Measurements from ENCODE around the gene PKIG. TPM values are rescaled to one million over a fixed set of nuclear protein-coding genes. Genes with fewer than 3 reads are reported as not detected.

PKIG gene
- polyA plus RNA-seq, 4 donors, result 16.3 to 47.8 (median 36.6) TPM

DNA sequence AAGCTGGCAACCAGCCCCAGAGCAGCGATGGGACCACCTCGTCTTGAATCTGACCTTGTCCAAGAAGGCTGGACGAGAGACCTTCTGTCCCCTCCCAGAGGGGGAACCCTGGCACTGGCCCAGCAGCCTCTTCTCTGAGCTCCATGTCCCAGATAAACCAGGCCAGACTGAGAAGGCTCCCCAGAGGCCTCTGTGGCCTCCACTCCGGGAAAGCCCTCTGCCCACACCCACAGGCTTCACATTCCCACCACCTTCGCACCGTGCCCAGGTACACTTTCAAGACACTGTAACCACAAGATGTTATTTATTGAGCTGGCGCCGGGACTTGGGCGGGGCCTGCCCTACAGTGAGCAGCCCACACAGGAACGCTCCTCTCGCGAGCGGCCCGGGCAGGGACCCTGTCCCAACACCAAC is 35.9 kb downstream of the PKIG start:
- peak overlapping the region in 2 of 3 donors; percentile 6 to 34 for H3K27ac ChIP-seq (ENCODE audit: low read depth in 1 of 3, low read length in 2 of 3)
- H3K36me3 ChIP-seq (ENCODE audit: control insufficient read depth in 3 of 3, insufficient read depth in 2 of 3, low read depth in 1 of 3, low read length in 3 of 3), result peaks cover 15 to 86% (median 21%) of the 10 kb centered on the region in 3 donors
- peak in 1 of 2 donors; percentile 62 for DNase-seq
- FAIRE-seq, result no peak
- H3K9me3 ChIP-seq (ENCODE audit: control insufficient read depth in 2 of 2, insufficient read depth in 1 of 2, low read depth in 1 of 2, low read length in 1 of 2), result peaks cover 0 to 10% of the 10 kb centered on the region in 2 donors
- H3K4me3 ChIP-seq (ENCODE audit: low read depth in 1 of 3, low read length in 3 of 3), result no peak overlapping the region
- H3K27me3 ChIP-seq (ENCODE audit: control insufficient read depth in 3 of 3, insufficient read depth in 3 of 3, low read length in 3 of 3), result no peaks in the 10 kb centered on the region
- peaks cover 0 to 6% (median 2%) of the 10 kb centered on the region in 3 donors for H3K4me1 ChIP-seq (ENCODE audit: control insufficient read depth in 3 of 3, insufficient read depth in 2 of 3, low read depth in 1 of 3, low read length in 2 of 3)
- WGBS, 3 donors, result 26 to 56% (median 42%) methylated on average over 14 of the region's 14 CpGs

DNA sequence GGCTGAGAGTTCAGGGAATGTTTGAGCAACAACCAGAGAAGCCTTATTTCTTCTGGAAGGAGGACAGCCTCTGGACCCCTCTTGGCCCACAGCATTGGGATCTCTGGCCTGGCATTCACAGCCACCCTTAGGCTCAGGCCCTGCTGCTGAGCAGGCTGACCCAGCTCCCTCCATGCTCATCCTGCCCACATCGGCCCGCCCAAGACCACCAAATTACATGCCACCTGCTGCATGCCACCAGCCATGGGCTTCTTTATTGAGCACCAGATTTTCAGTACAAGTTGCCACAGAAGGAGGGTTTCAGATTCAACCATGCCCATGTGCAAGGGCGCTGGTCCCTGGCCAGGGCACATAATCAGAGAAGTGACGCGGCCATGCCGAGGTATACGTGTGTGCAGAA is 36.9 kb downstream of the PKIG start:
- Histone ChIP-seq H3K36me3 (ENCODE audit: control insufficient read depth in 3 of 3, insufficient read depth in 2 of 3, low read depth in 1 of 3, low read length in 3 of 3) (peaks cover 15 to 85% (median 20%) of the 10 kb centered on the region in 3 donors), H3K4me1 (ENCODE audit: control insufficient read depth in 3 of 3, insufficient read depth in 2 of 3, low read depth in 1 of 3, low read length in 2 of 3) (peaks cover 0 to 6% (median 2%) of the 10 kb centered on the region in 3 donors), H3K4me3 (ENCODE audit: low read depth in 1 of 3, low read length in 3 of 3) (no peak overlapping the region), H3K27ac (ENCODE audit: low read depth in 1 of 3, low read length in 2 of 3) (no peak overlapping the region), H3K27me3 (ENCODE audit: control insufficient read depth in 3 of 3, insufficient read depth in 3 of 3, low read length in 3 of 3) (no peaks in the 10 kb centered on the region), H3K9me3 (ENCODE audit: control insufficient read depth in 2 of 2, insufficient read depth in 1 of 2, low read depth in 1 of 2, low read length in 1 of 2) (peaks cover 0 to 11% of the 10 kb centered on the region in 2 donors)
- WGBS, 3 donors, result 95 to 97% (median 97%) methylated on average over 7 of the region's 7 CpGs
- DNase-seq (no peak), FAIRE-seq (no peak)

DNA sequence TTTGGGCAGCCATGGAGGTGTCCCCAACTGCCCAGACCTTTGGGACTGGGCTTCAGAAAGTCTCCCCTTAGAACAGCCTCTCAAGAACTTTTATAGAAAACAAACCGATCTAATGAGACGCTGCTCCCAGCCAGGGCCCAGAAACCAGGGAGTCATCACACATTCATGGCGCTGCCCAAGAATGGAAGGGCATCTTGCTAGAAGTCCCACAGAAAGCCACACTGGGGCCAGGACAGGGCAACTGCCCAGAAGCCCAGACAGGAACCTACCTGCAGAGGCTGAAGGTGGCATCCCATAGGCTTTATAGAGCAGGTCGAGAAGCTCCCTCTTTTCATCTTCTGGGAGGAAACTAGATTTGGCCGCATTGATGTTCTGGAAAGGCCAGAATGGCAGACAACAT is 37.7 kb downstream of the PKIG start:
- Histone ChIP-seq H3K4me3 (ENCODE audit: low read depth in 1 of 3, low read length in 3 of 3) (no peak overlapping the region), H3K27ac (ENCODE audit: low read depth in 1 of 3, low read length in 2 of 3) (no peak overlapping the region), H3K36me3 (ENCODE audit: control insufficient read depth in 3 of 3, insufficient read depth in 2 of 3, low read depth in 1 of 3, low read length in 3 of 3) (peaks cover 15 to 80% (median 19%) of the 10 kb centered on the region in 3 donors), H3K9me3 (ENCODE audit: control insufficient read depth in 2 of 2, insufficient read depth in 1 of 2, low read depth in 1 of 2, low read length in 1 of 2) (peaks cover 0 to 11% of the 10 kb centered on the region in 2 donors), H3K4me1 (ENCODE audit: control insufficient read depth in 3 of 3, insufficient read depth in 2 of 3, low read depth in 1 of 3, low read length in 2 of 3) (peaks cover 0 to 6% (median 2%) of the 10 kb centered on the region in 3 donors), H3K27me3 (ENCODE audit: control insufficient read depth in 3 of 3, insufficient read depth in 3 of 3, low read length in 3 of 3) (no peaks in the 10 kb centered on the region)
- FAIRE-seq (no peak), DNase-seq (no peak)
- WGBS, 3 donors, result 97 to 98% (median 98%) methylated on average over 5 of the region's 5 CpGs

DNA sequence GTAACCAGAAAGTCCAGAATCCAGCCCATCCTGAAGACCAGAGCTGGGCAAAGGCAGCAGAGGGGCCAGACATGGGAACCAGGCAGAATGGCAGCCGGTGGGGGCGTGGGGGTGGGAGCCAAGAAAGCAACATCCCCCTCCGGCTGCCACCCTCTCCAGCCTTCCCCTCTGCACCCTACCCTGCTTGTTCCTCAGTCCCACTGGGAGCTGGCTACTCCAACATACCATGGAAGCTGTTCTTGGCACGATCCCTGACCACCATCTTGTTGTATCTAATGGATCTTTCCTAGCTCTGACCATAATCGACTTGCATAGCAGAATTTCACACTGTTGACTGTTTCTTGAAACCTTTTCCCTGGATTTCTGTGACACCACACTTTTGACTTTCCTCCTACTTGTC is 38.9 kb downstream of the PKIG start:
- H3K4me1 ChIP-seq (ENCODE audit: control insufficient read depth in 3 of 3, insufficient read depth in 2 of 3, low read depth in 1 of 3, low read length in 2 of 3), result peaks cover 0 to 6% (median 0%) of the 10 kb centered on the region in 3 donors
- H3K36me3 ChIP-seq (ENCODE audit: control insufficient read depth in 3 of 3, insufficient read depth in 2 of 3, low read depth in 1 of 3, low read length in 3 of 3), result peaks cover 14 to 73% (median 19%) of the 10 kb centered on the region in 3 donors
- peaks cover 0 to 11% of the 10 kb centered on the region in 2 donors for H3K9me3 ChIP-seq (ENCODE audit: control insufficient read depth in 2 of 2, insufficient read depth in 1 of 2, low read depth in 1 of 2, low read length in 1 of 2)
- DNase-seq (no peak), FAIRE-seq (no peak)
- no peaks in the 10 kb centered on the region for H3K27me3 ChIP-seq (ENCODE audit: control insufficient read depth in 3 of 3, insufficient read depth in 3 of 3, low read length in 3 of 3)
- H3K4me3 ChIP-seq (ENCODE audit: low read depth in 1 of 3, low read length in 3 of 3), result no peak overlapping the region
- 94 to 100% (median 95%) methylated on average over 2 to 5 of the region's 5 CpGs for WGBS, 3 donors
- no peak overlapping the region for H3K27ac ChIP-seq (ENCODE audit: low read depth in 1 of 3, low read length in 2 of 3)

DNA sequence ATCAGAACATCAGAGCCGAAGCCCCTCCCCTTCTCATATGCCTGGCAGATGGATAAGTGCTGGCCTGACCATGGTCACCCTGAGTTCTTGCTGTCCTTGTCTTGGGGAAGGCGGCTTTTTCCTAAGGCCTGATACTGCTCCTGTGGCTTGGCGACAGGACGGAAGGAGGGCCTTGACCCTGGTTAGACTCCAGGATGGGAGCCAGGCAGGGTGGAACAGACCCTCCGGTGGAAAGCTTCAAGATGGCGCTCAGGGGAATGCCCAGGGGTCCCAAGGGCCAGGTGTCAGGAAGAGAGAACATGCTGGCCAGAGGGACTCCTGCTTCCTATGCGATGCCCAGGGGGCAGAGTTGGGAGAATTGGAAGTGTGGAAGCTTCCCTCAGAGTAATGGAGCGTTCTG is 39.6 kb downstream of the PKIG start:
- no peak overlapping the region for H3K4me3 ChIP-seq (ENCODE audit: low read depth in 1 of 3, low read length in 3 of 3)
- no peak for FAIRE-seq
- peaks cover 13 to 73% (median 19%) of the 10 kb centered on the region in 3 donors for H3K36me3 ChIP-seq (ENCODE audit: control insufficient read depth in 3 of 3, insufficient read depth in 2 of 3, low read depth in 1 of 3, low read length in 3 of 3)
- H3K27ac ChIP-seq (ENCODE audit: low read depth in 1 of 3, low read length in 2 of 3), result no peak overlapping the region
- H3K9me3 ChIP-seq (ENCODE audit: control insufficient read depth in 2 of 2, insufficient read depth in 1 of 2, low read depth in 1 of 2, low read length in 1 of 2), result peaks cover 0 to 11% of the 10 kb centered on the region in 2 donors
- WGBS, 3 donors, result 97 to 100% (median 98%) methylated on average over 8 of the region's 8 CpGs
- H3K27me3 ChIP-seq (ENCODE audit: control insufficient read depth in 3 of 3, insufficient read depth in 3 of 3, low read length in 3 of 3), result no peaks in the 10 kb centered on the region
- DNase-seq, result no peak
- H3K4me1 ChIP-seq (ENCODE audit: control insufficient read depth in 3 of 3, insufficient read depth in 2 of 3, low read depth in 1 of 3, low read length in 2 of 3), result peaks cover 0 to 6% (median 0%) of the 10 kb centered on the region in 3 donors

DNA sequence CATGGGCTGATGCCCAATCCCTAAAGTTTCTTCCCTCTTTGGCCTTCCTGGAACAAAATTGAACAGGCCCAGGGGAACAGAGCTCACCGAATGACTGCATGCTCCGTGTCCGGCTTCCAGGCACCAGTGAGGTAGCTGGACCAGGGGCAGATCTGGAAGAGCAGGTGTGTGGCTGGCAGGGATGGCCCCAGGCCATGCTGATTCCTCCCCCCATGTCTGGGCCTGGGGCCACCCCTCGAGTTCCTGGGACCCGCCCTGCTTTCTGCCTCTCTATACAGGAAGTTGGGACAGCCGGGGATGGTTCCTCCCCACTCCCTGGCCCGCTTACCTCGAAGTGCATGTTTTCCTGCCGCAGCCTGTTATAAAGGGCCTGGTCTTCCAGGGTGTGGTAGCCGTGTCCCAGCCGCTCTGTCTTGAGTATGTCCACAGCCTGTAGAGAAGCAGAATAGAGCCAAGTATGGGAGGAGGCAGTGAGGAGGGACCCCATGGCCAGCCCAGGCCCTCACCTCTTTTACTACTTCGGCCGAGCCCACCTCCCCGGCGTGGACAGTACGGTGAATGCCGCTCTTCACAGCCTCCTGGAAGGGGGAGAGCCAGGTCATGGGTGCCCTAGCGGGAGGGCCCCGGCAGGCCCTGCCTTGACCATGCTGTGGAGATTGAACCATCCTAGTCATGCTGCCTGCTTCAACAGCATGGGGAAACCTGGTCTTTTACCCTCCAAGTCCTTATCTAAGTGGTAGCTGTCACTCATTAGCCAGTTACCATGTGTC is 40.3 kb downstream of the PKIG start:
- 93 to 96% (median 95%) methylated on average over 19 of the region's 19 CpGs for WGBS, 3 donors
- no peak for FAIRE-seq
- H3K27me3 ChIP-seq (ENCODE audit: control insufficient read depth in 3 of 3, insufficient read depth in 3 of 3, low read length in 3 of 3), result no peaks in the 10 kb centered on the region

DNA sequence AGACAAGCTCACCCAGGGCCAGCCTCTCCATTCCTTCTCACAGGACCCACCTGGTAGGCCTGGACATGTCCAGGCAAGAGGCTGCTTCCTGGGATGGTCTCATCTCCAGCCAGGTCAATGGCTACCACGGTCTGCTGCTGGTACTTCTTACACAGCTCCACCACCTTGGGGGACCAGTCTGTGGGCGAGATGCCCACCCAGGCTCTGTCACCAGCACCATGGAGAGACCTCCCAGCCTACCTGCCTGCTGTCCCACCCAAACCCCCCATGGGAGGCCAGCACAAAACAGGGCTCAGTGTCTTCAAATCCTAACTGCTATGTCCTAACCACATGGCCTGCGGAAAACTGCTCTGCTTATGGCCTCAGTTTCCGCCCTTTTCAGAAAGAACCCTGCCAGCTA is 41.8 kb downstream of the PKIG start:
- 87 to 98% (median 94%) methylated on average over 4 of the region's 4 CpGs for WGBS, 3 donors
- Histone ChIP-seq H3K27me3 (ENCODE audit: control insufficient read depth in 3 of 3, insufficient read depth in 3 of 3, low read length in 3 of 3) (no peaks in the 10 kb centered on the region), H3K4me3 (ENCODE audit: low read depth in 1 of 3, low read length in 3 of 3) (no peak overlapping the region), H3K36me3 (ENCODE audit: control insufficient read depth in 3 of 3, insufficient read depth in 2 of 3, low read depth in 1 of 3, low read length in 3 of 3) (peaks cover 11 to 60% (median 22%) of the 10 kb centered on the region in 3 donors), H3K9me3 (ENCODE audit: control insufficient read depth in 2 of 2, insufficient read depth in 1 of 2, low read depth in 1 of 2, low read length in 1 of 2) (peaks cover 0 to 11% of the 10 kb centered on the region in 2 donors), H3K4me1 (ENCODE audit: control insufficient read depth in 3 of 3, insufficient read depth in 2 of 3, low read depth in 1 of 3, low read length in 2 of 3) (no peaks in the 10 kb centered on the region), H3K27ac (ENCODE audit: low read depth in 1 of 3, low read length in 2 of 3) (no peak overlapping the region)
- DNase-seq, result no peak
- no peak for FAIRE-seq

More for the DNA sequence above, 40.3 kb downstream of the PKIG start:
- Histone ChIP-seq H3K9me3 (ENCODE audit: control insufficient read depth in 2 of 2, insufficient read depth in 1 of 2, low read depth in 1 of 2, low read length in 1 of 2) (peaks cover 0 to 11% of the 10 kb centered on the region in 2 donors), H3K4me3 (ENCODE audit: low read depth in 1 of 3, low read length in 3 of 3) (no peak overlapping the region), H3K36me3 (ENCODE audit: control insufficient read depth in 3 of 3, insufficient read depth in 2 of 3, low read depth in 1 of 3, low read length in 3 of 3) (peaks cover 11 to 66% (median 20%) of the 10 kb centered on the region in 3 donors), H3K27ac (ENCODE audit: low read depth in 1 of 3, low read length in 2 of 3) (no peak overlapping the region), H3K4me1 (ENCODE audit: control insufficient read depth in 3 of 3, insufficient read depth in 2 of 3, low read depth in 1 of 3, low read length in 2 of 3) (peaks cover 0 to 6% (median 0%) of the 10 kb centered on the region in 3 donors)
- DNase-seq, result no peak

DNA sequence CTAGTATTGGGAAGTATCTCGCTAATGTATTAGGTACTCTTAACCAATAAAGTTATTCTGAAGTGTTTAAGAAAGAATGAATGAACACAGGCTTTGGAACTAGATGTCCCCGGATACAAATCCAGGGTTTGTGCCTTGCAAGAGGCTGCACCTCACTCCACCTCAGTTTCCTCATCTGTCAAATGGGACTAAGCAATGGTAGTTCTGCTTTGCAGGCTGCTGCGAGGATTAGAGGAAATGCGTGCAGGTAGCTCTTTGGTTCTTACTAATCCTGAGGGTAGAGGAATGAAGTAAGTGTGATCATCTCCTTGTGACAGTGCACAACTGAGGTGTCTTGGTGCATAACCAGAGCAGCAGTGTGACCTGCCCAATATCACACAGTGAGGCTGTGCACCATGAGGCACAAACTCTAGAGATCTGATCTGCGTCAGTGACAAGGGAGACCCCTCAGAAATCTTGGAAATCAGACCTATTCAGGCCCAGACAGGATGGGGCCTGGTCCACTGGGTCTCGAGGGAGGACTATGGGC is 42.4 kb downstream of the PKIG start:
- WGBS, 3 donors, result 86 to 97% (median 89%) methylated on average over 6 of the region's 6 CpGs
- H3K27me3 ChIP-seq (ENCODE audit: control insufficient read depth in 3 of 3, insufficient read depth in 3 of 3, low read length in 3 of 3), result no peaks in the 10 kb centered on the region
- H3K27ac ChIP-seq (ENCODE audit: low read depth in 1 of 3, low read length in 2 of 3), result no peak overlapping the region
- FAIRE-seq, result no peak
- peaks cover 0 to 11% of the 10 kb centered on the region in 2 donors for H3K9me3 ChIP-seq (ENCODE audit: control insufficient read depth in 2 of 2, insufficient read depth in 1 of 2, low read depth in 1 of 2, low read length in 1 of 2)
- peaks cover 7 to 54% (median 22%) of the 10 kb centered on the region in 3 donors for H3K36me3 ChIP-seq (ENCODE audit: control insufficient read depth in 3 of 3, insufficient read depth in 2 of 3, low read depth in 1 of 3, low read length in 3 of 3)
- DNase-seq, result no peak
- no peaks in the 10 kb centered on the region for H3K4me1 ChIP-seq (ENCODE audit: control insufficient read depth in 3 of 3, insufficient read depth in 2 of 3, low read depth in 1 of 3, low read length in 2 of 3)
- H3K4me3 ChIP-seq (ENCODE audit: low read depth in 1 of 3, low read length in 3 of 3), result no peak overlapping the region
